Ishikawa (cell line): ENCODE data around the gene TAL1.

Source experiments
- CEBPB ChIP-seq: IDR thresholded peaks from 2 replicates; pipeline ENCODE4 v1.6.1; 2012
- CREB1 ChIP-seq: IDR thresholded peaks from 2 replicates; pipeline ENCODE4 v1.6.1; 2012; ENCODE audit warnings: low read depth
- EGR1 ChIP-seq: IDR thresholded peaks from 2 replicates; pipeline ENCODE4 v1.6.1; 2012
- EP300 ChIP-seq: IDR thresholded peaks from 2 replicates; pipeline ENCODE4 v1.6.1; 2012; ENCODE audit warnings: borderline replicate concordance
- FOXM1 ChIP-seq: IDR thresholded peaks from 2 replicates; pipeline ENCODE4 v1.6.1; 2012; ENCODE audit warnings: low read depth, borderline replicate concordance
- MAX ChIP-seq: IDR thresholded peaks from 2 replicates; pipeline ENCODE4 v1.6.1; 2012
- NFIC ChIP-seq: IDR thresholded peaks from 2 replicates; pipeline ENCODE4 v1.6.1; 2012
- RAD21 ChIP-seq: IDR thresholded peaks from 2 replicates; pipeline ENCODE4 v1.6.1; 2012; ENCODE audit warnings: low read depth
- REST ChIP-seq: IDR thresholded peaks from 2 replicates; pipeline ENCODE4 v1.6.1; 2012; ENCODE audit warnings: low read depth, mild to moderate bottlenecking
- TAF1 ChIP-seq: IDR thresholded peaks from 2 replicates; pipeline ENCODE4 v1.6.1; 2012; ENCODE audit warnings: low read depth, mild to moderate bottlenecking
- TCF12 ChIP-seq: IDR thresholded peaks from 2 replicates; pipeline ENCODE4 v1.6.1; 2012; ENCODE audit warnings: low read depth
- TEAD4 ChIP-seq: IDR thresholded peaks from 2 replicates; pipeline ENCODE4 v1.6.1; 2012
- USF1 ChIP-seq: IDR thresholded peaks from 2 replicates; pipeline ENCODE4 v1.6.1; 2012
- YY1 ChIP-seq: IDR thresholded peaks from 2 replicates; pipeline ENCODE4 v1.6.1; 2012; ENCODE audit warnings: low read depth
- ZBTB7A ChIP-seq: IDR thresholded peaks from 2 replicates; pipeline ENCODE4 v1.6.1; 2012; ENCODE audit warnings: low read depth

The TAL1 gene

GRCh38 chr1:47179017-47179987, 52.7 kb downstream of the TAL1 start:
- TF ChIP-seq YY1: peak; percentile 42
- no peak for TF ChIP-seq FOXM1
- TF ChIP-seq TEAD4: no peak
- TF ChIP-seq EGR1: no peak
- no peak for TF ChIP-seq REST
- TF ChIP-seq CREB1: peak; percentile 95
- TF ChIP-seq EP300: no peak
- no peak for TF ChIP-seq USF1
- no peak for TF ChIP-seq ZBTB7A
- TF ChIP-seq MAX: 0 out of 2 replicates have a peak, but pooled peaks have one; percentile 20
- TF ChIP-seq CEBPB: no peak
- peak; percentile 92 for TF ChIP-seq RAD21
- TF ChIP-seq NFIC: no peak
- TF ChIP-seq TAF1: peak; percentile 56; the same call in 1 of the 2 replicates
- TF ChIP-seq TCF12: no peak; the same call in 1 of the 2 replicates

GRCh38 chr1:47178654-47179016, 53.4 kb downstream of the TAL1 start:
- no peak for TF ChIP-seq CREB1
- TF ChIP-seq REST: no peak
- no peak for TF ChIP-seq TCF12
- no peak for TF ChIP-seq EGR1
- no peak for TF ChIP-seq FOXM1
- no peak for TF ChIP-seq YY1
- TF ChIP-seq NFIC: no peak

- TF ChIP-seq USF1 (no peak), EGR1 (no peak), TAF1 (no peak), TCF12 (no peak), EP300 (no peak), CREB1 (no peak), REST (no peak), FOXM1 (no peak), NFIC (no peak), TEAD4 (no peak), YY1 (no peak), MAX (no peak), CEBPB (no peak), RAD21 (no peak), ZBTB7A (no peak)
Observed at GRCh38 chr1:47178020-47178419, 54.0 kb downstream of the TAL1 start.

GRCh38 chr1:47175227-47175934, 56.6 kb downstream of the TAL1 start:
- TF ChIP-seq RAD21: peak; percentile 74
- no peak for TF ChIP-seq NFIC
